IPS DF 6.9 (cell line): ENCODE data around the gene PGLYRP2.
A peak's percentile ranks its signal among the peaks of the same experiment; 100 is the strongest.
"Not testable (repeated sequence)": the region's sequence is repeated elsewhere in the genome, so short reads cannot be mapped to it uniquely, and the experiment has no call there.

ENCODE experiments used
- DNase-seq: peaks from one replicate; pipeline ENCODE4 v3.0.0-alpha.2; 2013; ENCODE audit warnings: low read depth, low spot score
- H3K27ac ChIP-seq: one replicate; pipeline ENCODE4 v1.5.1; 2013; ENCODE audit warnings: low read length, control low read depth
- H3K27me3 ChIP-seq: 2 replicates; pipeline ENCODE4 v1.6.1; 2013; ENCODE audit warnings: mild to moderate bottlenecking, low read length; ENCODE audit not compliant: control insufficient read depth, insufficient read depth
- H3K36me3 ChIP-seq: 2 replicates; pipeline ENCODE4 v1.6.1; 2013; ENCODE audit warnings: low read length; ENCODE audit not compliant: control insufficient read depth, insufficient read depth
- H3K4me1 ChIP-seq: 2 replicates; pipeline ENCODE4 v1.6.1; 2013; ENCODE audit warnings: low read length; ENCODE audit not compliant: control insufficient read depth, insufficient read depth
- H3K4me3 ChIP-seq: 2 replicates; pipeline ENCODE4 v1.5.1; 2013; ENCODE audit warnings: mild to moderate bottlenecking, low read length
- H3K9me3 ChIP-seq: 2 replicates; pipeline ENCODE4 v1.6.1; 2013; ENCODE audit warnings: low read length, inconsistent platforms; ENCODE audit not compliant: control insufficient read depth, insufficient read depth
- WGBS: extraction: QIAGEN DNeasy Blood & Tissue Kit; methylation state at CpG from one replicate; pipeline ENCODE4 v1.1.7; 2013; ENCODE audit warnings: mixed read lengths, missing lambda C conversion rate; ENCODE audit not compliant: insufficient read length, insufficient coverage; 5-methylcytosine and 5-hydroxymethylcytosine counted together

The PGLYRP2 gene

GRCh38 chr19:15487038-15487437, 7.7 kb upstream of the PGLYRP2 start:
- no CpG with 5 or more reads among the region's 4 CpGs for WGBS
- Histone ChIP-seq H3K36me3 (no peaks in the 10 kb centered on the region), H3K27me3 (no peaks in the 10 kb centered on the region), H3K4me3 (no peak overlapping the region), H3K27ac (no peak overlapping the region), H3K4me1 (no peaks in the 10 kb centered on the region), H3K9me3 (peaks cover 5% of the 10 kb centered on the region)
- DNase-seq: no peak

- not testable (repeated sequence) for H3K27ac ChIP-seq, DNase-seq, H3K9me3 ChIP-seq, H3K4me3 ChIP-seq, H3K4me1 ChIP-seq, H3K36me3 ChIP-seq, H3K27me3 ChIP-seq
- no CpG with 5 or more reads among the region's 5 CpGs for WGBS
These were observed 6.5 kb upstream of the PGLYRP2 start for GRCh38 chr19:15485768-15486167.

- H3K4me1 ChIP-seq, H3K27ac ChIP-seq, H3K27me3 ChIP-seq, H3K4me3 ChIP-seq, H3K36me3 ChIP-seq, DNase-seq: not testable (repeated sequence)
- no CpG with 5 or more reads among the region's 7 CpGs for WGBS
- peaks cover 12% of the 10 kb centered on the region for H3K9me3 ChIP-seq
These were observed 1.7 kb upstream of the PGLYRP2 start for GRCh38 chr19:15480996-15481395.

- no peak overlapping the region for H3K4me3 ChIP-seq
- H3K4me1 ChIP-seq: no peaks in the 10 kb centered on the region
- DNase-seq: no peak
- no CpG with 5 or more reads among the region's 5 CpGs for WGBS
- no peaks in the 10 kb centered on the region; the same call in 1 of the 2 replicates for H3K27me3 ChIP-seq
- H3K36me3 ChIP-seq: no peaks in the 10 kb centered on the region
- peaks cover 10% of the 10 kb centered on the region for H3K9me3 ChIP-seq
- H3K27ac ChIP-seq: no peak overlapping the region
These were observed 3.0 kb downstream of the PGLYRP2 start for GRCh38 chr19:15476325-15476724.

GRCh38 chr19:15475611-15476010, 3.7 kb downstream of the PGLYRP2 start:
- DNase-seq: no peak
- H3K4me1 ChIP-seq: no peaks in the 10 kb centered on the region
- H3K4me3 ChIP-seq: no peak overlapping the region
- peaks cover 10% of the 10 kb centered on the region for H3K9me3 ChIP-seq
- H3K27ac ChIP-seq: no peak overlapping the region
- no CpG with 5 or more reads among the region's 10 CpGs for WGBS
- H3K27me3 ChIP-seq: no peaks in the 10 kb centered on the region
- no peaks in the 10 kb centered on the region for H3K36me3 ChIP-seq

- H3K27me3 ChIP-seq: no peaks in the 10 kb centered on the region
- peaks cover 10% of the 10 kb centered on the region for H3K9me3 ChIP-seq
- no peak for DNase-seq
- H3K4me3 ChIP-seq: no peak overlapping the region
- H3K36me3 ChIP-seq: no peaks in the 10 kb centered on the region
- WGBS: no CpG with 5 or more reads among the region's 4 CpGs
- no peaks in the 10 kb centered on the region for H3K4me1 ChIP-seq
- no peak overlapping the region for H3K27ac ChIP-seq
These were observed 4.1 kb downstream of the PGLYRP2 start for GRCh38 chr19:15475169-15475568.

- not testable (repeated sequence) for H3K4me3 ChIP-seq, DNase-seq, H3K27ac ChIP-seq, H3K36me3 ChIP-seq, H3K9me3 ChIP-seq, H3K27me3 ChIP-seq, H3K4me1 ChIP-seq
- no CpG with 5 or more reads among the region's 4 CpGs for WGBS
These were observed 5.5 kb downstream of the PGLYRP2 start for GRCh38 chr19:15473821-15474220.

GRCh38 chr19:15471639-15472101, 7.6 kb downstream of the PGLYRP2 start:
- DNase-seq: no peak
- Histone ChIP-seq H3K27ac (no peak overlapping the region), H3K4me3 (no peak overlapping the region), H3K4me1 (no peaks in the 10 kb centered on the region), H3K36me3 (no peaks in the 10 kb centered on the region), H3K9me3 (peaks cover 3% of the 10 kb centered on the region), H3K27me3 (peaks cover 8% of the 10 kb centered on the region)
- WGBS: no CpG with 5 or more reads among the region's 31 CpGs

GRCh38 chr19:15469513-15470297, 9.6 kb downstream of the PGLYRP2 start:
- H3K27ac ChIP-seq: no peak overlapping the region
- H3K9me3 ChIP-seq: 0 out of 2 replicates have a peak, but pooled peaks cover 2% of the 10 kb centered on the region
- H3K36me3 ChIP-seq: no peaks in the 10 kb centered on the region
- WGBS: no CpG with 5 or more reads among the region's 65 CpGs
- H3K4me3 ChIP-seq: peak overlapping the region; percentile 12; the same call in 1 of the 2 replicates
- H3K4me1 ChIP-seq: no peaks in the 10 kb centered on the region
- DNase-seq: no peak
- peaks cover 8% of the 10 kb centered on the region for H3K27me3 ChIP-seq

GRCh38 chr19:15468675-15469512, 10.4 kb downstream of the PGLYRP2 start:
- H3K27ac ChIP-seq: no peak overlapping the region
- H3K9me3 ChIP-seq: 0 out of 2 replicates have a peak, but pooled peaks cover 2% of the 10 kb centered on the region
- no CpG with 5 or more reads among the region's 12 CpGs for WGBS
- no peak overlapping the region for H3K4me3 ChIP-seq
- no peaks in the 10 kb centered on the region for H3K4me1 ChIP-seq
- H3K27me3 ChIP-seq: peaks cover 8% of the 10 kb centered on the region
- H3K36me3 ChIP-seq: no peaks in the 10 kb centered on the region
- no peak for DNase-seq
